Neuron (in vitro differentiated cells): ENCODE results near the gene GLRX3.

Source experiments
- H2AFZ ChIP-seq: one replicate; pipeline ENCODE4 v1.6.1; 2013; ENCODE audit warnings: low read depth, mild to moderate bottlenecking, inconsistent platforms, low read length, moderate library complexity
- H3K27me3 ChIP-seq: one replicate; pipeline ENCODE4 v1.6.1; 2013; ENCODE audit warnings: low read length; ENCODE audit not compliant: insufficient read depth
- H3K36me3 ChIP-seq: one replicate; pipeline ENCODE4 v1.6.1; 2013; ENCODE audit warnings: low read length; ENCODE audit not compliant: insufficient read depth
- H3K4me1 ChIP-seq: one replicate; pipeline ENCODE4 v1.6.1; 2013; ENCODE audit warnings: low read length; ENCODE audit not compliant: insufficient read depth
- H3K4me3 ChIP-seq: 2 replicates; pipeline ENCODE4 v1.5.1; 2013; ENCODE audit warnings: mild to moderate bottlenecking, low read length, moderate library complexity
- H3K9me3 ChIP-seq: one replicate; pipeline ENCODE4 v1.6.1; 2013; ENCODE audit warnings: low read length

GLRX3 gene

DNA sequence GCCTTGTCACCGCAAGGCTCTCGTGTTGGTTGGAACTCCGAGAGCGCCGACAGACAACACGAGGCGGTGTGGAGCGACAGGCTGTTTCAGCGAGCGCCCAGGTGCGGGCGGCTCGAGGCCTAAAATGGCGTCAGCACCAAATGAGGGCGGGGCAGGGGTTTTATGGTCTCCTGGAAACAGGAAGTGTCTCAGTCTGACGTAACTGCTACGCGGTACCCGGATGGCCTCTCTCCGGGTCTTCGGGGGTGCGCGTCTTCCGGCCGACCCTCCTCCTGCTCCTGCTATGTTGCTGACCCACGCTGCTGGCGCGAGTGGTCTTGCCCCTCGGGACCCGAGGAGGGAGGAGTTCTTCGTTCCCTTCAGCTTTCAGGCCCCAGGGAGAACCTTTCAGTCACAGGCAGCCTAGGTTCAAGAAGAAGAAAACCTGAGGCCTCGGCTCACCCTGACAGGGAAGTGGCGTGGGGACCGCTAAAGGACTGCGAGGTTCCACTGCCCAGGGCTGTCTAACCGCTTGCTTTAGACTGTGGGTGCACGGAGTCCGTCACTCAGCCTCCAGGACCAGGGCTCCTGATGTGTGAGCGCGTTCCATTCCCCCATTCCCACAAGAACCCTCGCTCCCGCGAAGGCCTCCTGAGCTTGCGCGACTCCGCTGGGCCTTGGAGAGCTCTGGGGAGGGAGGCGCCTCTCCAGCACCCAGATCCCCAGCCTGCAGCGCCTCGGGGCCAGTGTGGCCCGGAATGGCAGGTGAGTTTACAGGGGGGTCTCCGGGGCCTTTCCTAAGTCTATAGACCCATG, 77.3 kb downstream of the GLRX3 start:
- Histone ChIP-seq H3K27me3 (peaks cover 2% of the 10 kb centered on the region), H3K36me3 (no peaks in the 10 kb centered on the region), H3K4me1 (no peaks in the 10 kb centered on the region), H3K4me3 (no peak overlapping the region), H2AFZ (no peak overlapping the region), H3K9me3 (no peaks in the 10 kb centered on the region)

GRCh38 chr10:130214431-130214830, 78.2 kb downstream of the GLRX3 start:
- H3K4me3 ChIP-seq = no peak overlapping the region
- H3K9me3 ChIP-seq = no peaks in the 10 kb centered on the region
- H3K36me3 ChIP-seq = no peaks in the 10 kb centered on the region
- no peaks in the 10 kb centered on the region for H3K4me1 ChIP-seq
- peaks cover 2% of the 10 kb centered on the region for H3K27me3 ChIP-seq
- H2AFZ ChIP-seq = no peak overlapping the region

DNA sequence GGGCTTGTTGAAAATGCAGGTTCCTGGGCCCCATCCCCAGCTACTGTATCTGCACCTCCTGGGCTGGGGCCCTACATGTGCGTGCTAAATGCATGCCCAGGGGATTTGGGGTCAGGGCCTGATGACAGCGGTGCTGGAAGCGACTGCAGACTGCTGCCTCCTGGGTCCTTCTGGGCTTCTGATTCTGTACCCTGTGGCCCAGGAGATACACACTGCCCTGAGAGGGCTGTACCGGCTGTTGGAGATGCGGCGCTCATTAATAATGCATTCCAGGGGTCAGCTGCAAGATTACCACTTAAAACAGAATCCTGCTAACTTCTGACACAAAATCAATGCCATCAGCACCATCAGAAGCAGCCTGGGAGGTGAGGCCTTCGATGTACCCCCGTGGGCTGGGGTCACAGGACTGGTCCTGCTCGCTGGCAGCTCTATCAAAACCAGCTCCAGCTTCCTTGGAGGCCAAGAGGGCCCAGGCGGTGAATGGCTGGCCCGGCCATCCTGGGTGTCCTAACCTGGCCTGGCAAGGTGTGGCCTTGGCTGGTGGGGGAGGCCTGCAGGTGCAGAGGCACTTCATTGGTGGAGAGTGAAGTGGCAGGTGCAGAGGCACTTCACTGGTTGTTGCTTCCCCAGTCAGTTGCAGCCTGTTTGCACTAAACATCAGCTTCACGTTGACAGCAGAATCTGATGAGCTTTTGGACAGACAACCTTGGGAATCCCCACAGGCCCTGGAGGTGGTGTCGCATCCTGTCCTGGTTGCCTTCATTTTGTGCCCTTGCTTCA, 79.2 kb downstream of the GLRX3 start:
- no peaks in the 10 kb centered on the region for H3K9me3 ChIP-seq
- H2AFZ ChIP-seq = no peak overlapping the region
- no peaks in the 10 kb centered on the region for H3K4me1 ChIP-seq
- H3K36me3 ChIP-seq = no peaks in the 10 kb centered on the region
- no peak overlapping the region for H3K4me3 ChIP-seq
- peaks cover 2% of the 10 kb centered on the region for H3K27me3 ChIP-seq

- H3K4me1 ChIP-seq = no peaks in the 10 kb centered on the region
- H3K27me3 ChIP-seq = peaks cover 2% of the 10 kb centered on the region
- no peaks in the 10 kb centered on the region for H3K36me3 ChIP-seq
- H3K4me3 ChIP-seq = no peak overlapping the region
- H2AFZ ChIP-seq = no peak overlapping the region
- H3K9me3 ChIP-seq = no peaks in the 10 kb centered on the region
Observed at GRCh38 chr10:130215931-130216231, 79.7 kb downstream of the GLRX3 start.

- Histone ChIP-seq H2AFZ (no peak overlapping the region), H3K27me3 (peaks cover 2% of the 10 kb centered on the region), H3K9me3 (no peaks in the 10 kb centered on the region), H3K36me3 (no peaks in the 10 kb centered on the region), H3K4me1 (no peaks in the 10 kb centered on the region), H3K4me3 (no peak overlapping the region)
Observed at GRCh38 chr10:130218181-130218641, 82.0 kb downstream of the GLRX3 start.

DNA sequence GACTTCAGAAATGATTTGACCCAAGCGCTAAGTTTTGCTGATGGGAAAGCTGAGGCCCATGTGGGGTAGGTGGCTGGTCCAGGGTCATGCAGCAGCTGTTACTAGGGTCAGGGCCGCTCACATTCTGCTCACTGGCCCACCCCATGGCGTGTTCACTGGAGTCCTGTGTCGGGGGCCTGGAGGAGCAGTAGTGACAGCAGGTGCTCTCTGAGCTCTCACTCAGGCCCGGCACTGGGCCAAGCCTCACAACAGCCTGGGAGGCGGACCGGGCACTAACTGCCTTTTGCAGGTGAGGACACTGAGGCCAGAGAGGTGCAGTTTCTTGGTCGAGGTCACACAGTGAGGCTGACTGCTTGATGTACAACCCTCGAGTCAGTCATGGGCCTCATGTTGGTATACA, 82.7 kb downstream of the GLRX3 start:
- peaks cover 2% of the 10 kb centered on the region for H3K27me3 ChIP-seq

GRCh38 chr10:130220251-130221185, 84.3 kb downstream of the GLRX3 start:
- Histone ChIP-seq H2AFZ (no peak overlapping the region), H3K27me3 (peaks cover 2% of the 10 kb centered on the region), H3K4me3 (no peak overlapping the region), H3K36me3 (no peaks in the 10 kb centered on the region), H3K4me1 (no peaks in the 10 kb centered on the region), H3K9me3 (no peaks in the 10 kb centered on the region)

More for the DNA sequence above, 82.7 kb downstream of the GLRX3 start:
- Histone ChIP-seq H3K4me1 (no peaks in the 10 kb centered on the region), H3K4me3 (no peak overlapping the region), H3K36me3 (no peaks in the 10 kb centered on the region), H3K9me3 (no peaks in the 10 kb centered on the region), H2AFZ (no peak overlapping the region)

- no peaks in the 10 kb centered on the region for H3K36me3 ChIP-seq
- no peaks in the 10 kb centered on the region for H3K4me1 ChIP-seq
- H3K4me3 ChIP-seq = no peak overlapping the region
- H2AFZ ChIP-seq = no peak overlapping the region
- H3K9me3 ChIP-seq = no peaks in the 10 kb centered on the region
- peaks cover 2% of the 10 kb centered on the region for H3K27me3 ChIP-seq
Observed at GRCh38 chr10:130221456-130222375, 85.5 kb downstream of the GLRX3 start.

- no peak overlapping the region for H2AFZ ChIP-seq
- H3K9me3 ChIP-seq = no peaks in the 10 kb centered on the region
- H3K4me1 ChIP-seq = no peaks in the 10 kb centered on the region
- no peak overlapping the region for H3K4me3 ChIP-seq
- H3K36me3 ChIP-seq = no peaks in the 10 kb centered on the region
- H3K27me3 ChIP-seq = peaks cover 2% of the 10 kb centered on the region
Observed at GRCh38 chr10:130222381-130222780, 86.2 kb downstream of the GLRX3 start.

GRCh38 chr10:130224228-130224627, 88.0 kb downstream of the GLRX3 start:
- H3K9me3 ChIP-seq = no peaks in the 10 kb centered on the region
- H3K4me1 ChIP-seq = no peaks in the 10 kb centered on the region
- no peak overlapping the region for H2AFZ ChIP-seq
- H3K36me3 ChIP-seq = no peaks in the 10 kb centered on the region
- no peaks in the 10 kb centered on the region for H3K27me3 ChIP-seq
- H3K4me3 ChIP-seq = no peak overlapping the region

DNA sequence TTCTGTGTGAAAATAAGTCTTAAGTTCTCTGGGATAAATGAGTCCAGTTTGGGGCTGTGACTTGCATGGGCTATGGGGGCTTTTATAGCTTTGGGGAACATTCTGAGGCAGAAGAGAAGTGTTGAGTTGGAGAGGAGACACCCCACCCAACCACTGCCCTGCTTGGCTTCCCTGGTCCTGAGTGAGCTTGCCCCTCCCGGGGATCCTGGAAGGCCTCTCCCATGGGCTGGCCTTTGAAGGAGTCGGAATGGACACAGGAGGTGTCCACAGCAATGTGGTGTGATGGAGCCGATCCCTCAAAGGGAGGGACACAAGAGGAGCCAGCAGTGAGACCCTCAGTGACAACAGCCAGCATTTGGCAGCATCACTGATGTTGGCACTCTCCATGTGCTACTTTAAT, 89.8 kb downstream of the GLRX3 start:
- no peak overlapping the region for H2AFZ ChIP-seq
- no peaks in the 10 kb centered on the region for H3K36me3 ChIP-seq
- H3K4me1 ChIP-seq = no peaks in the 10 kb centered on the region
- no peaks in the 10 kb centered on the region for H3K27me3 ChIP-seq
- H3K4me3 ChIP-seq = no peak overlapping the region
- no peaks in the 10 kb centered on the region for H3K9me3 ChIP-seq

DNA sequence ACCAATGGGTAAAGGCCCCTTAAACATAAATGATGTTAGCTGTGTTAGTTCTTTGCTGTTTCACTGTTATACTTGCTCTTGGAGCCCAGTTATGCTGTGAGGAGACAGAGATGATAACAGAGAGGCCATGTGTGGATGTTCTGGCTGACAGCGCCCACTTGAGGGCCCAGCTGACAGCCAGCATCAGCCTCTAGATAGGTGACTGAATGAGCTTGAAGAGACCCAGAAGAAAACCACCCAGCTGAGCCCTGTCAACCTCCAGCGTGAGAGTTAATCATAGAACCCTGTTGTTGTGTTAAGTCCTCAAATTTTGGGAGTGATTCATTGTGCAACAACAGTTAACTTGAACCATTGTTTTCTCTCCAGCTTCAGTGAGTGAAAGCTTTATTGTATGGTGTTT, 91.7 kb downstream of the GLRX3 start:
- H2AFZ ChIP-seq = no peak overlapping the region

More for the DNA sequence above, 91.7 kb downstream of the GLRX3 start:
- Histone ChIP-seq H3K4me3 (no peak overlapping the region), H3K36me3 (no peaks in the 10 kb centered on the region), H3K27me3 (peaks cover 3% of the 10 kb centered on the region), H3K4me1 (no peaks in the 10 kb centered on the region), H3K9me3 (no peaks in the 10 kb centered on the region)
